HG03439 (cell line): ENCODE measurements around the gene HYAL3.
"Not testable (repeated sequence)": the region's sequence is repeated elsewhere in the genome, so short reads cannot be mapped to it uniquely, and the experiment has no call there.

ENCODE experiments used
- ATAC-seq: cut with Tn5 transposase; IDR thresholded peaks from one replicate; pipeline ENCODE4 v1.9.1; 2021; ENCODE audit warnings: mild to moderate bottlenecking, moderate library complexity; ENCODE audit not compliant: unreplicated experiment

HYAL3 gene

DNA sequence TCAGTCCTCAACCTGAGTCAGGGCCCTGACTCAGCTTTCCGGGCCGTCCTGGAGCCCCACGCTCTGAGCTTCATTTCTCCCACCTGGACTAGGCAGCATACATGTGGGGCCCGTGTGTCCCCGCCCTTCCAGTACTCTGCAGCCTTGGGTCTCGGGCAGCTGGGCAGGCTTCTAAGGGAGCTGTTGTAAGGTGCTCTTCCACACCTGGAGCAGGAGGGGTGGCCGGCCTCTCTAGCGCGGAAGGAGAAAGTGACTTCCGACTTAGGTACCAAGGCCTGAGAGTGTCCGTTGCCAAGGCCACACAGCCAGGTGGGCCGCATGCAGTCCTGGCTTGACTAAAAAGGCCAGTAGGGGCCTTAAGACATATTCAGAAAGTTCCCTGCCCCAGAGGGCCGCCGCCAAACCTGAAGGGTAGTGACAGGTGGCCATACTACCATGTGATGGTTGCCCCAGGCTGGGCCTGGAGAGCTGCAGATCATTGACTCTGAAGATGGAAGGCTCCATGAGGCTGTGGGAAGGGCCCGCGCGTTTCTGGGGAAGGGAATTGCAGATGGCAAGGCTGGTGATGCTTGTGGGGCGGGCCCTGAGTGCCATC, 39.7 kb downstream of the HYAL3 start:
- peak; percentile 23 for ATAC-seq

DNA sequence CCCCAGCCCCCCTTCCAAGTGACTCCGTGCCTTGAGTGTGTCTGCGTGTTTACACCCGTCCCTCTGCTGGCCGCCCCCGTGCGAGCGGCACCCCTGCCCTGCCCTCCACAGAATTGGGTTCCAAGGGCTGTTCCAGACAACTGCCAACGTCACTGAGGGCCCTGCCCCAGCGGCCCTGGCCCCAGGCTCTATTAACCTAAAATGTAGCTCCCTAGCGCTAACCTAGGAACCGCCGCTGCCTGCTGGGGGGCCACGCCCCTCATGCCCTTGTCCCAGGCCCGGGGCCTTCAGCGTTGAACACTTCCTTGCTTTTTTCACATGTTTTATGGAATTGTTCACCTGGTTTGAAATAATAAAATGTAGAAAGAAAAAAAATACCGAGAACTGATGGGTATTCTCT, 40.2 kb downstream of the HYAL3 start:
- ATAC-seq: no peak

DNA sequence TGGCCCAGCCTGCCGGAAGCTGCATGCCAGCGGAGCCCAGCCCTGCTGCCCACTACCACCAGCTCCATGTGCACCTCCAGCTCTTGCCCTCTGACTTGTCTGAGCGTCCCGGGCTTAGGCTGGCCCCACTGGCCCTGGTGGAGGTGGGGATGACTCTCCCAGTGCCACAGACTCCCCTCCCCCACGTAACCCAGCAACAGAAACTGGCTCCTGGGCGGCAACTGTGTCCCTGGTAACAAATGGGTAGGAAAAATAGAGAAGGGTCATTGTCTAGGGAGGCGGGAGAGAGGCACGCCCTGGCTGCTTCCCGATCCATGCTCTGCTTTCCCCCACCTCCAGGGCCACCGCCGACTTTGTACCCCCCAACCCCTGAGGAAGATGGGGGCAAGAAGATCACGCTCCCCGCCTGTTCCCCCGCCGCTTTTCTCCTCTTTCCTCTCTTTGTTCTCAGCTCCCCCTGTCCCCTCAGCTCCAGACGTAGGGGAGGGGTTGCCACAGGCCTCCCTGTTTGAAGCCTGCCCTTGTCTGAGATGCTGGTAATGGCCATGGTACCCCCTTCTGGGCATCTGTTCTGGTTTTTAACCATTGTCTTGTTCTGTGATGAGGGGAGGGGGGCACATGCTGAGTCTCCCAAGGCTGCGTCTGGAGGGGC, 41.0 kb downstream of the HYAL3 start:
- ATAC-seq: no peak

DNA sequence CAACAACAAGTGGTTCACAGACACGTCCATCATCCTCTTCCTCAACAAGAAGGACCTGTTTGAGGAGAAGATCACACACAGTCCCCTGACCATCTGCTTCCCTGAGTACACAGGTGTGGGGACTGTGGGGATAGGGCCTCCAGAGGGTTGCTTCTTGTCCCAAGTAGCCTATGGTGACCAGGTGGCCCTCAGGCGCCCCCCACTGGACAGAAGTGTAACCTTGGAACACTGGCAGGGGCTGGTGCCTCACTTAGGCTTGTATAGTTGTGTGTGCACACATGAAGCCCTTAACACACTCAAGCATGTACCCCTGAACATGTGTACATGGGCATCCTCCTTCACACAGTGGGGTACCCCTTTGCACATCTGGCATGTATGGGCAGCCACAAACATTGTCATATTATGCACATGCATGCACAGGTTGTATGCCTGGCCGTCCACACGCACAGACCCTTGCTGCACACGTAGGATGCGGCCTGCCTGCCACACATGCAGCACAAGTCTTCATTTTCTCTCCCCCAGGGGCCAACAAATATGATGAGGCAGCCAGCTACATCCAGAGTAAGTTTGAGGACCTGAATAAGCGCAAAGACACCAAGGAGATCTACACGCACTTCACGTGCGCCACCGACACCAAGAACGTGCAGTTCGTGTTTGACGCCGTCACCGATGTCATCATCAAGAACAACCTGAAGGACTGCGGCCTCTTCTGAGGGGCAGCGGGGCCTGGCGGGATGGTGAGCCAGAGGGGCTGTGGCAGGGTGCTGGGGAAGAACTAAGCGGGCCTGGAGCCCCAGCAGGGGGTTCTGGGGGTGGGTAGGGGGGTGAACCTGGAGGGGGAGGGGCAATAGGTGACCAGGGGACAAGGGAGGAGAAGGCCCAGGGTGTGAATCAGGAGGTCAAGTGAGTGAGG, 42.0 kb downstream of the HYAL3 start:
- no peak for ATAC-seq

DNA sequence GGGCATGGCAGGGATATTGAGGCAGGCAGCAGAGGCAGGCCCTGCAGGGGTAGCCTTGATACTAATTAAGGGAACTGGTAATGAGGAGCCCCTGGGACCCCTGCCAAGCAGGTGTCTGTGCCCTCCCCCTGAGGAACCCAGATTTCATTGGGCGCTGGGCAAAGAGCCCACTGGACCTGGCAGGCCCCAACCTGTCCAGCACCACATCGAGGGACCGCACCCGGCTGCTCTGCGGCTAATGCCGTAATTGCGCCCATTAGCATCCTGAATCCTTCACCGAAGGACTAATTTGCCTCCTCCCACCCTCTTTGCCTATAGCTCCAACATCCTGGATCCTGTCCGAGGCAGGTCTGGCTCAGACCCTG, 44.0 kb downstream of the HYAL3 start:
- ATAC-seq: no peak

DNA sequence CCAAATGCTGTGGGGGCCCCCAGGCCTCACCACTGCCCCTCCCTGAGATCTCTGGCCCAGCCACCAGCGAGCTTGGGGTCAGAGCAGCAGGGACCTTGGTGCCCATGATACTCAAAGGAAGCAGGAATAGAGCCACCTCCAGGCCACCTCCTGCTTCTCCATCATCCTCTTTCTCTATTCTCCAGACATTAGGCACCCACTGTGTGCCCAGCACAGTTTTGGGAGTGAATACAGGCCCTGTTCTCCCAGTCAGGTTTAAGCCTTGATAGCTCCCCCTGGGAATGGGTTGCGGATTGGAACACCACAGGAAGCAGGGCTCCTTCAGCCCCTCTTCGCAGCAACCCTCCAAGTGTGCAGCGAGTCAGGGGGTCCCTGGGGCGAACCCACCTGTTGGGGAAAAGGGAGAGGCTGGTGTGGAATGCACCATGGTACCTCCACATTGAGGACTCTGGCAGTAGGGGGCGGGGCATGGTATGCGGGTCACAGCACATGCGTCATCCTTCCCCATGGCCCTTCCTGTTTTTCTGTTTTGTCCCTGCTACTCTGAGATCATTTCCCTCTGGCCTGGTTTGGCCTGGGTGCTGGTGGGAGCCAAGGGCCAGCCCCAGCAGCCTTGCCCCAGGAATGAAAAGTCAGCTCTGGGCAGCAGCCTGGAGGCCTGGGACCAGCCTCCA, 44.5 kb downstream of the HYAL3 start:
- no peak for ATAC-seq

DNA sequence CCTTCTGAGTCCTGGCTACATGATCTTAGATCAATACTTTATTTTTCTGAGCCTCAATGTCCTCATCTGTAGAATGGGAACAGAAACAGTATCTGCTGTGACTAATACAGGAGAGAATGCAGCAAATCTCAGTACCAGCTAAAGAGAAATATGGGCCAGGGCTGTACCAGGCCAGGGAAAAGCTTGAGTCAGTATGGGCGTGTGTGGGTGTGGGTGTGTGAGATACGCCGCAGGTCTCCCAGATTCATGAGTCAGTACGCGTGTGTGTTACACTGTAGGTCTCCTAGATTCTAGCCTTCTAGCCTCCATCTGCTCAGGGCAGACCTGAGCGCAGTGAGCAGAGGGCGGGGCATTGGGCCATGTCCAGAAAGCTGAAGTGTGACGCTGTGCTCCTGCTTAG, 48.0 kb downstream of the HYAL3 start:
- ATAC-seq: no peak

DNA sequence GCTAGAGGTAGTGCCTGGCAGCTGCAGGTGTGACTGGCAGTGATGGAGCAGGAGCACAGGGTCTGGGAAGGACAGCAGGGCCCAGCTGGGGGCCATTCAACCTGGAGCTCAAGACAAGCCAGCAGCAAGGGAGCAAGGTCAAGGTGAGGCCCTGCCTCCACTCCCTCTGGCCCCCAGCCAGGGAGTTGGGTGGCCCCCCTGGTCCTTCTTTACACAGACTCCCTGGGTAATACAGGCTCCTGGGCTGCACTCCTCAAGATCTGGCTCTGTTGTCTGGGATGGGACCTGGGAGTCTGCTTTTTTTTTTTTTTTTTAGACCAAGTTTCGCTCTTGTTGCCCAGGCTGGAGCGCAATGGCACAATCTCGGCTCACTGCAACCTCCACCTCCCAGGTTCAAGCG, 48.7 kb downstream of the HYAL3 start:
- ATAC-seq: no peak

DNA sequence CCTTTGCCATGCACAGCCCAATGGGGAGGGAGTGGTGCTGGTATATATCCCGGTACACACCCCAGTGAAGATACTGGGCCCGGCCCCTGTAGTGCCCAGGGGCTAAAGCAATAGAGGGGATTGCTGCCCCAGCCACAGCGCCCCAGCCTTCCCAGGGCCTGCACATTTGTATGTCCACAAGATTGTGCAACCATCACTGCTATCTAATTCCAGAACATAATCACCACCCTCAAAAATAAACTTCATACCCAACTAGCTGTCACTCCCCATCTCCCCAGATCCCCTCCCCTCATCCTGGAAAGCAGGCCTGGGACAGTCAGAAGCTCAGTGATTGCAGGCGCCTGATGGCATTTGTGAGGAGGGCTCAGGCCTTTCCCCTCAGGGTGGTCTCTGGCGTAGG, 49.7 kb downstream of the HYAL3 start:
- ATAC-seq: no peak

DNA sequence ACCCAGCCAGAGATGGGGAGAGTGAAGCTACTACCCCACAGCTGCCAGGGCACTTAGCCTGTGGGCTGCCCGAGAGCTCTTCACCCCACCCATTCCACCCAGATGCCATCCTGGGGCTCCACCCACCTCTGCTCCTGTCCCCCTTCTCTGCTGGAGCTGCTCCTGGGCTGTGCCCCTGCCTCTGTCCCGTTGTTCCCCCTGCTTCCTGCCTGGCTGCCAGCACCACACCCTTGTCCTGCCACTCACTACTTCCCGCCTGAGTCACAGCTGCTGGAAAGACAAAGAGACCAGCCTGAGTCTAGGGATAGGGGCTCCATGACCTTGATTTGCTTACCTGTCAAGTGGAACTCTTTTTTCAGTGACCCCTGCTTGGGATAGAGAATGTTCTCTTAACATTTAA, 50.8 kb downstream of the HYAL3 start:
- ATAC-seq: no peak

DNA sequence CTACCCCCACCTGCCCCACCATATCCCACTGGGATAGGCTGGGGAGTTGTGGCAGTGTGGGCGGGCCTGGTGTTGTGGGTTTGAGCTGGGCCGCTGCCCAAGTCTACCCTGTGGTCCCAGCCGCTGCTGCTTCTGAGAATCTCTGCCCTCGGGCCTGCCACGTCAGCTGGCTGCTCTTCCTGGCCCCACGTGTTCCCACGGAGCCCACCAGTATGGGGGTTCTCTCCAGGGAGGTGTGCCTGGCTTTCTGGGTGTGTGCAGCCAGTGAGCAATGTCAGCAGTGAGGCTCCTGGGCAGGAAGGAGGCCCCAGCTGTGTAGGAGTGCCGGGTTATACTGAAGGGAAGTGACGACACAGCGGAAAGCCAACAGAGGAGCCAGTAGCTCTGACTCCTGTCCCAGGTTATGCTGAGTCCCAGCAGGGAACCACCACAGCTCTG, 52.7 kb downstream of the HYAL3 start:
- ATAC-seq: peak; percentile 25

DNA sequence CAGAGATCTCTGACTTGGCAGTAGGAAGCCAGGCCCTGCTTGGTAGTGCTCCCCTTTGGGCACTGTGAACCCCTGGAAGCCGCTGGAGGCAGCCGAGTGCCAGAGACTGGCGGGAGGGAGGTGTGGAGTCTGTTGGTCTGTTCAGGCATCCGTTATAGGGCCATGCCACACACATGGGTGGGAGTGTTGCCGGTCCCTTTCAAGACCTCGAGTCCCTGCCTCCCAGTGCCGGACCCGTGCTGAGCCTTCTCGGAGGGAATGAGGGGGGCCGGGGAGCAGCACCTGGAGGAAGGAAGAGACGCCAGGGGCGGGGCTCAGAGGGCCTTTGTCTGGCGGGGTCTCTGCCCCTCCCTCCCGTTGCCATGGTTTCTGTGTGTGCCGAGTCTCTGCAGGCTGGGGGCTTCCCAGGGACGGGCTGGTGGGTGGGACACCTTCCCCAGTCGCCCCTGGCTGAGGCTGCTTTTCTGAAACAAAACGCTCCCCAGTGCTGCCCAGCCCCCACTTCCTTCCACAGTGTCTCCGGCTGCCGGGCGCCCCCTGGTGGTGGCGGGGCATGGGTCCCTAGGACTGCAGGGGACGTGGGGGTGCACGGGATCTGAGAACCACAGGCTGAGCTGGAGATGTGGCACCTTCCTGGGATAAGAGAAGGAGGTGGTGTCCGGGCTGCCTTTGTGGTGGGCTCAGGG, 53.2 kb downstream of the HYAL3 start:
- peak; percentile 63 for ATAC-seq

DNA sequence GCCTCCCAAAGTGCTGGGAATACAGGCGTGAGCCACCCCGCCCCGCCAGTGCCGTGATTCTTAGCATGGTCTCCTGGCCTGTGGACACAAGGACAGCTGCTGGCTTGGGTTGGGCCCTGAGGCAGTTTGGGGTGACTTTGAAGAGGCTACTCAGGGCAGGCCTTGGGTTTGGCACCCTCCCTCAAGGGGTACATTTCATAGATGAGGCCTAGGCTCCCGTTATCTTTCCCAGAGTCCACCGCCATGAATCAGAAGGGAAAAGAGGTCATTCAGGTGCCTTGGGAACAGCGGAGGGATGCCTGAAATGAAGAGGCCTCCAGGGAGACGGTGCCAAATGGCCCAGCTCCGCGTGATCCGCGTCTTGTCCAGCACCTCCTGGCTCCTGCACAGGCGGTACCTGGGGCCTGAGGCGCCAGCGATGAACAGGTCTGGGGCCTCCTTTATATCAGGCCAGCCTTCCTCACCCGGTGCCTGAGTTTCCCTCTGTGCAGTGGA, 53.9 kb downstream of the HYAL3 start:
- ATAC-seq: no peak

DNA sequence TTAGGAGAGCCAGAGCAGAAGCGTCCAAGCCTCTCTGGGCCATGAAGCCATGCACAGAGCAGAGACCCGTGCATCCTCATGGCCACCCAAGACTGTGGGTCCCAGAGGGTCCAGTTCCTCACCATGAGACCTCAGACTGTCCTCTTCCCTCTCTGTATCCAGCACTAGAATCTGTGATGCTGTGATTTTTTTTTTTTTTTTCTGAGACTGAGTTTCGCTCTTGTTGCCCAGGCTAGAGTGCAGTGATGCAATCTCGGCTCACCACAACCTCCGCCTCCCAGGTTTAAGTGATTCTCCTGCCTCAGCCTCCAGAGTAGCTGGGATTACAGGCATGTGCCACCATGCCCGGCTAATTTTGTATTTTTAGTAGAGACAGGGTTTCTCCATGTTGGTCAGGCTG, 54.4 kb downstream of the HYAL3 start:
- ATAC-seq: not testable (repeated sequence)

DNA sequence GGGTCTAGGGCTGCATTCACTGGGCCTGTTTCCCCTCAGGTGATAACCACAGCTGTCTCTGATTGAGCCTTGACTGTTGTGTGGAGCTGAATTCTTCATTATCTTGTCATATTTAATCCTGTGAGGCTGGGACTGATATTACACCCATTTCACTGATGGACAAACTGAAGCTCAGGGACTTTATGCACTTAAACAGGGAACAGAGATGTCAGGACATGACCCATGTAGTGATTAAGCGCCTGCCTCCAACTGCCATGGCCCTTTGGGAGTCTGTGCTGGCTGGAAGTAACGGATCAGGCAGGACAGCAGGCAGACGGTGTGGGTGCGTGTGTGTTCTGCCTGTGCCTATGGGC, 55.7 kb downstream of the HYAL3 start:
- no peak for ATAC-seq

DNA sequence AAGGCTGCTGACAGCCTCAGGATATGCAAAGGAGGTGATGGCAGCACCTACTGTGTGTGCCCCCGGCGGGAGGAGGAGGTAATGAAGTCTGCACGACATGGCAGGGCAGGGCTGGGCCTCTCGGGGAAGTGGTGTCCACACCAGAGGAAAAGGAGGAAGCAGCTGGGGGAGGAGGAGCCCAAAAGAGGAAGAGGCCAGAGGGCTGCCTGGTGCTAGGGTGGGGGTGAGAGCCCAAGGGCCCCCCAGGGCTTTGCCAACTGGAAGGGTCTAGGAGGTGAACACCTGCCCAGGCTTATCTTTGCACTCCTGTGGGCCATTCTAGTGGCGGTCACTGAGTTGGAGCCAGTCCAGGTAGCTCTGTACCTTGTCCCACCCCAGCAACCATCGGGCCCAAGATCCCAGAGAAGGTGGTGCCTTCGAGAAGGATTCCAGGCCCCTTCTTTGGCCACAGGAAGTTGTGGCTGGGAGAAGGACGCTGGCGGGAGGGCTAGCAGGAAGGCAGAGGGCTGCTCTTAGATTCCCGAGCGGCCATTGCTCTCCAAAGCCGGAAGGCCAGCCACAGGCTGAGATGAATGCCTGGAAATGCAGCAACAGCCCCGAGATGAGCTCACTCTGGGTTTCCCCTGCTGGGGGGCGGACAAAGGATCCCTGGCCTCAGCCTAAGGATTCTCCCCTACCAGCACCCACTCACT, 56.2 kb downstream of the HYAL3 start:
- ATAC-seq: no peak
